Omental fat pad (tissue), 4 donors: ENCODE results near the gene ACOXL. TPM values are rescaled to one million over a fixed set of nuclear protein-coding genes. Genes with fewer than 3 reads are reported as not detected.

ENCODE experiments used
- ATAC-seq: fragments of 150-250 bp; one replicate; pipeline ENCODE4 v1.9.1; 2016; ENCODE audit warnings: mild to moderate bottlenecking, moderate library complexity; ENCODE audit not compliant: low FRiP score
- DNase-seq: peaks from one replicate; pipeline ENCODE4 v3.0.0-alpha.2; 2019; ENCODE audit warnings: low spot score
- CTCF ChIP-seq, 3 donors: fragments of 450-650 bp; IDR thresholded peaks; one replicate each; pipeline ENCODE4 v1.5.1; 2016 to 2017; ENCODE audit warnings: antibody characterized with exemption in 3 of 3, mild to moderate bottlenecking in 3 of 3, moderate library complexity in 2 of 3
- total RNA-seq, 4 donors: library from RNA; depleted of rRNA; stranded (reverse); fragments of >200 nt; gene quantifications; one replicate each; pipeline ENCODE4 v1.1.0, GENCODE V29; 2016

ACOXL gene
- total RNA-seq, 4 donors from 2014 or later, result 0.12 to 0.84 TPM; not detected in 2

GRCh38 chr2:110740747-110741349 is 8.5 kb downstream of the ACOXL start:
- ATAC-seq, result no peak
- DNase-seq, result no peak
- TF ChIP-seq CTCF (IDR thresholded peaks at IDR 0.05), result no peak

- TF ChIP-seq CTCF (IDR thresholded peaks at IDR 0.05), result no peak
- DNase-seq, result no peak
- ATAC-seq, result no peak
Measured at GRCh38 chr2:110741491-110741980, 9.2 kb downstream of the ACOXL start.

- no peak for TF ChIP-seq CTCF (IDR thresholded peaks at IDR 0.05)
- DNase-seq, result no peak
- no peak for ATAC-seq
Measured at GRCh38 chr2:110742412-110742811, 10.0 kb downstream of the ACOXL start.

GRCh38 chr2:110743600-110743999 is 11.2 kb downstream of the ACOXL start:
- ATAC-seq, result no peak
- no peak for TF ChIP-seq CTCF (IDR thresholded peaks at IDR 0.05)

GRCh38 chr2:110744429-110744828 is 12.1 kb downstream of the ACOXL start:
- DNase-seq, result no peak
- ATAC-seq, result no peak
- TF ChIP-seq CTCF (IDR thresholded peaks at IDR 0.05), result no peak

More at GRCh38 chr2:110743600-110743999, 11.2 kb downstream of the ACOXL start:
- no peak for DNase-seq

GRCh38 chr2:110745048-110745447 is 12.7 kb downstream of the ACOXL start:
- TF ChIP-seq CTCF (IDR thresholded peaks at IDR 0.05), result no peak
- ATAC-seq, result no peak
- DNase-seq, result no peak
